ENCODE measurements around the gene CTLA4.

DNA sequence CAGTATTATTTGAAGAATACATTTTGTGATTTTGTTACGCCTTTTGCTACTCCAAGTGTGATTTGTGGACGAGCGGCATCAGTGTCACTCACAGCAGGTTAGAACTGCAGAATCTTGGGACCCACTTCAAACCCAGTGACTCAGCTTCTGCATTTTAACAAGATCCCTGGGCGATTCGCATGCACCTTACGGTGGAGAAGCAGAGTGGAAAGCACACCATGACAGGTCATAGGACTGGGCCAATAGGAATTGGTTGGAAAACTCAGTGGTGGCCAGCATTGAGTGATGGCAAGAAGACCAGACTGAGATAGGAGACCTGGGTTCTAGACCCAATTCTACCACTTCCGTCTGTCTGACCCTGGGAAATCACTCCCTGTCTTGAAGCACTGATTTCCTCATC, 26.3 kb downstream of the CTLA4 start:
- TF ChIP-seq ARNT (IDR thresholded peaks at IDR 0.05): no peak
- TF ChIP-seq TARDBP (IDR thresholded peaks at IDR 0.05): no peak
- TF ChIP-seq ELF4 (IDR thresholded peaks at IDR 0.05): no peak
- no peak for TF ChIP-seq BHLHE40 (IDR thresholded peaks at IDR 0.05; ENCODE audit: borderline replicate concordance)
- TF ChIP-seq SP1 (IDR thresholded peaks at IDR 0.05): no peak
- TF ChIP-seq FOXA1 (IDR thresholded peaks at IDR 0.05): no peak
- no peak for TF ChIP-seq L3MBTL2 (conservative IDR thresholded peaks at IDR 0.05)
- TF ChIP-seq FOXM1 (IDR thresholded peaks at IDR 0.05; ENCODE audit: borderline replicate concordance): no peak
- TF ChIP-seq ZNF384 (IDR thresholded peaks at IDR 0.05): no peak
- no peak for TF ChIP-seq FOXK2 (IDR thresholded peaks at IDR 0.05)

Data from HEK293T (cell line).